Epithelial cell of proximal tubule (primary cell): ENCODE results near the gene GPR158. TPM values are rescaled to one million over a fixed set of nuclear protein-coding genes. Genes with fewer than 3 reads are reported as not detected.

Experiments
- DNase-seq: peaks from one replicate; pipeline ENCODE4 v3.0.0-alpha.2; 2011; ENCODE audit warnings: low read depth
- H3K4me3 ChIP-seq: 2 replicates; pipeline ENCODE4 v1.5.1; 2011; ENCODE audit warnings: low read depth, mild to moderate bottlenecking, low read length
- total RNA-seq: library from RNA; depleted of rRNA; stranded (reverse); fragments of >200 nt; gene quantifications from 2 replicates; pipeline ENCODE4 v1.2.3, GENCODE V29; 2015
- TF ChIP-seq, protein P1 (sequence below): conservative IDR thresholded peaks from 2 replicates; pipeline ENCODE4 v1.5.1; 2012; ENCODE audit warnings: low read depth, mild to moderate bottlenecking, low read length

GPR158 gene
- total RNA-seq, 1 donor from 2014 or later, result not detected

DNA sequence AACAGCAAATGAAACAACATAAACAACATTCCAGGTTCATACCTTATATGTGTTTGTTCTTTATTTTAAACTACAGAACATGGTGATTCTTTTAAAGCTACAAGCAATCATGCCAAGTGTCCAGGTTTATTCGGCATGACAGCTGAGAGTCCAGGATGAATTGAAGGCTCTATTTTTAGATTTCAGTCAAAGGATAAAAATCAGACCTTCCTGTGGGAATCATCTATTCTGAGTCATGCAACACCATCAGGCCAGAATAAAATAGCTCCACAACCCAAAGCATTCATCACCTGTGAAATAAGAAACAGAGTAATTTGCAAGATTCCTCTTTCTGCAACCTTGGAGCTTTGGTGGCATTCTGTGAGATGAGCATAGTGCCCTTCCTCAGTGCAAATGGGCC lies 466.8 kb downstream of the GPR158 start:
- H3K4me3 ChIP-seq, result no peak overlapping the region
- TF ChIP-seq, protein P1, sequence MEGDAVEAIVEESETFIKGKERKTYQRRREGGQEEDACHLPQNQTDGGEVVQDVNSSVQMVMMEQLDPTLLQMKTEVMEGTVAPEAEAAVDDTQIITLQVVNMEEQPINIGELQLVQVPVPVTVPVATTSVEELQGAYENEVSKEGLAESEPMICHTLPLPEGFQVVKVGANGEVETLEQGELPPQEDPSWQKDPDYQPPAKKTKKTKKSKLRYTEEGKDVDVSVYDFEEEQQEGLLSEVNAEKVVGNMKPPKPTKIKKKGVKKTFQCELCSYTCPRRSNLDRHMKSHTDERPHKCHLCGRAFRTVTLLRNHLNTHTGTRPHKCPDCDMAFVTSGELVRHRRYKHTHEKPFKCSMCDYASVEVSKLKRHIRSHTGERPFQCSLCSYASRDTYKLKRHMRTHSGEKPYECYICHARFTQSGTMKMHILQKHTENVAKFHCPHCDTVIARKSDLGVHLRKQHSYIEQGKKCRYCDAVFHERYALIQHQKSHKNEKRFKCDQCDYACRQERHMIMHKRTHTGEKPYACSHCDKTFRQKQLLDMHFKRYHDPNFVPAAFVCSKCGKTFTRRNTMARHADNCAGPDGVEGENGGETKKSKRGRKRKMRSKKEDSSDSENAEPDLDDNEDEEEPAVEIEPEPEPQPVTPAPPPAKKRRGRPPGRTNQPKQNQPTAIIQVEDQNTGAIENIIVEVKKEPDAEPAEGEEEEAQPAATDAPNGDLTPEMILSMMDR, result no peak
- no peak for DNase-seq

DNA sequence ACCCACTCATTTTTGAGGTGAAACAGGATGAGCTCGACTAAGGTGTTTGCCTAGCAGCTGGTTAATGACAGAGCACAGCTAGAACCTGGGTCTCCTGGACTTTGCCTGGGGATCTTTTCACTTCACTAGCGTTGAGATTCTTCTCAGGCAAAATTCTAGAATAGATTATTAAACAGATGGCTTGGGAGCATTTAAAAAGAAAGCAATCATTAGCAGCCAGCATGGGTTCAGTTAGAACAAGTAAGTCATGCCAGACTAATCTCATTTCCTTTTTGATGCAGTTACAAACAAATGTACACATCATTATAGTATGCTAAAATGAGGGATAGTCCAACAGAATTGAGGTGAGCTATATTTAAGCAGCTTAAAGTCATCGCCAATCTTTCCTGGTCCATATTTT lies 467.9 kb downstream of the GPR158 start:
- TF ChIP-seq, protein P1, result no peak
- H3K4me3 ChIP-seq, result no peak overlapping the region
- DNase-seq, result no peak

DNA sequence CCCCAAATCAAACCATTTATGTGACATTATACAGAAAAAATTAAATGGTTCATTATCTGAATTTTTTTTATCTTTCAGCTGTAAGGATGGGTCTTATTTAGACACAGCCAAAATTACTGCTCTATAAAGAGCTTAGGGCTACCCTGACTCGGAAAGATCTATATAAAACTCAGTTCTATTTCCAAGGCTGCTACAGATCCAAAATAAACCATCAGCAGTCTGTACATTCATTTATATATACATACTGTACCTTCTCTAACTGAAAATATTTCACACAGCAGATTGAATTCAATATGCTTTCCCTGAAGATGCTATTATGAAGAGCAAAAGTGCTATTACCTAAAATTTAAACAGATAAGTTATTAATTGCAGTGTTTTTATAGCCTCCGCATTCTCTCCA lies 471.6 kb downstream of the GPR158 start:
- TF ChIP-seq, protein P1, result no peak
- no peak overlapping the region for H3K4me3 ChIP-seq
- DNase-seq, result no peak

DNA sequence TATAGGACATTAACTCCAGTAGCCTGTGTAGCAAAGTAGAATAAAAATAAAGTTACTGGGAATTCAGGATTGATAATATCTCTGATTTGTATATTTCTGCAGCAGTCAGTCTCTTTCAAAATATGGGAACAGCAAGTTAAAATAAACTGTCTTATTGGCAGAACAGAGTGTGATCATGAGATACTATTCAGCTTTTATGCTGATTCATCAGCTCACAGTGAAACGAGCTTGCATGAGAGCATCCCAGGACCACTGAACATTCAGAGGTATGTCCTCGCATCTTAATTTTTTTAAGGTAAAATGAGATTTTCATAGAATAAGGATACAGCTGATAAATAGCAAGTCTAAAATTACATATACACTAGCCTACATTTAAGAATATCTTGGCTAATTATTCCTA lies 476.7 kb downstream of the GPR158 start:
- TF ChIP-seq, protein P1, result no peak
- H3K4me3 ChIP-seq, result no peak overlapping the region
- DNase-seq, result no peak

Other genes starting within 250 kb of the GPR158 start
- gene PRTFDC1, start 222.4 kb upstream of the GPR158 start, total RNA-seq, result 25.7 and 27.8 TPM in 2 replicates
- not detected in 2 replicates for gene ENKUR, start 158.8 kb upstream of the GPR158 start, total RNA-seq
- gene THNSL1, start 158.4 kb upstream of the GPR158 start, total RNA-seq, result 0.58 and 2.4 TPM in 2 replicates